Gastroesophageal sphincter (tissue), 3 donors: ENCODE data around the gene BASP1.

Experiments used
- EP300 ChIP-seq: sonication (generic); formaldehyde crosslinking; IDR thresholded peaks from one replicate; pipeline ENCODE4 v1.6.1; 2017; ENCODE audit warnings: antibody characterized with exemption, mild to moderate bottlenecking
- POLR2A ChIP-seq, 2 donors: fragments of 450-650 bp; IDR thresholded peaks; one replicate each; pipeline ENCODE4 v1.6.1; 2017; ENCODE audit warnings: antibody characterized with exemption in 2 of 2, mild to moderate bottlenecking in 2 of 2, moderate library complexity in 1 of 2
- TF ChIP-seq, protein P1 (sequence below), 4 experiments: fragments of 200-600 bp in 2 of 4; fragments of 450-650 bp in 2 of 4; sonication (generic) in 1 of 4; IDR thresholded peaks; one replicate each; pipeline ENCODE4 v1.5.1; 2017 to 2019; ENCODE audit warnings: antibody characterized with exemption in 4 of 4, mild to moderate bottlenecking in 2 of 4, moderate library complexity in 2 of 4

DNA sequence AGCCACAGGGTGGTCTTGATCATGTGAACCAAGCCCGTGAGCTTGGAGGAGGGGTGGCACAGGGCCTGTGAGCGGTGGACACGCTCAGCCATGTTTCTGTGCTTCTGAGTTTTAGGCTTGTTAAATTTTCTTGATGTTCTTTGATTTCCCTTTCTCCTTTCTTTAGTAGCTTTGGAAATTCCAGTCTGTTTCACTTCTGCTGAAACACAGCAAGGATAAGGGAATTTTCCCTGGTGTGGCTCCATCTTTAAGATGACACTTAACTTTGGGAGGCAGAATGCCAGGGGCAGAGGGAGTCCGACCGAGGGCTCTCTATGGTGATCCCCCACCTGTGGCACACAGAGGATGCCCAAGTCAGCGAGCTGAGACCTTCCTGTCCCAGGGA, 29.7 kb upstream of the BASP1 start:
- TF ChIP-seq EP300 (no peak), POLR2A (IDR thresholded peaks at IDR 0.05) (no peak)
- TF ChIP-seq, protein P1, sequence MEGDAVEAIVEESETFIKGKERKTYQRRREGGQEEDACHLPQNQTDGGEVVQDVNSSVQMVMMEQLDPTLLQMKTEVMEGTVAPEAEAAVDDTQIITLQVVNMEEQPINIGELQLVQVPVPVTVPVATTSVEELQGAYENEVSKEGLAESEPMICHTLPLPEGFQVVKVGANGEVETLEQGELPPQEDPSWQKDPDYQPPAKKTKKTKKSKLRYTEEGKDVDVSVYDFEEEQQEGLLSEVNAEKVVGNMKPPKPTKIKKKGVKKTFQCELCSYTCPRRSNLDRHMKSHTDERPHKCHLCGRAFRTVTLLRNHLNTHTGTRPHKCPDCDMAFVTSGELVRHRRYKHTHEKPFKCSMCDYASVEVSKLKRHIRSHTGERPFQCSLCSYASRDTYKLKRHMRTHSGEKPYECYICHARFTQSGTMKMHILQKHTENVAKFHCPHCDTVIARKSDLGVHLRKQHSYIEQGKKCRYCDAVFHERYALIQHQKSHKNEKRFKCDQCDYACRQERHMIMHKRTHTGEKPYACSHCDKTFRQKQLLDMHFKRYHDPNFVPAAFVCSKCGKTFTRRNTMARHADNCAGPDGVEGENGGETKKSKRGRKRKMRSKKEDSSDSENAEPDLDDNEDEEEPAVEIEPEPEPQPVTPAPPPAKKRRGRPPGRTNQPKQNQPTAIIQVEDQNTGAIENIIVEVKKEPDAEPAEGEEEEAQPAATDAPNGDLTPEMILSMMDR (IDR thresholded peaks at IDR 0.05), result no peak
